Measurements from ENCODE around the gene SPRED2.

The SPRED2 gene

GRCh38 chr2:65416321-65416720 is 16.1 kb downstream of the SPRED2 start:
- no peak for DNase-seq (ENCODE audit: insufficient read length, low spot score)
- no peak for FAIRE-seq

GRCh38 chr2:65415091-65415490 is 17.3 kb downstream of the SPRED2 start:
- FAIRE-seq (no peak), DNase-seq (ENCODE audit: insufficient read length, low spot score) (no peak)

DNA sequence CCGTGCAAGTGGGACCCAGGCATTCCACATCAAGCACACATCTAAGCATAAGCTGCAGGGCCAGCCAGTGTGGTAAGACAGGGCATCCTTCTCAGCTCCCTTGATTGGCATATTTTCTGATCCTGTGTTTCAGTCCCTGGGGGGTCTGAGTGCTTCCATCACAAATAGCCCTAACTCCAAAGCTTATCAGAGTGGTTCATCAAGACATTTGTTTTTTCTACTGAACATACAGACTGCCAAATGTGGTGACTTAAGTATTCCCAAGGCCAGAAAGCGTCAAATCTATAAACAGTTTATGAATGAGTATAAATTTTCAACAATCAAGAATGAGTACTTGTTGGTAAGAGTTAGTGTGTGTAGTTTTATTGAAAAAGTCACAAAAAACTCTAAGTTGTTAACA is 18.8 kb downstream of the SPRED2 start:
- FAIRE-seq (no peak), DNase-seq (ENCODE audit: insufficient read length, low spot score) (no peak)

DNA sequence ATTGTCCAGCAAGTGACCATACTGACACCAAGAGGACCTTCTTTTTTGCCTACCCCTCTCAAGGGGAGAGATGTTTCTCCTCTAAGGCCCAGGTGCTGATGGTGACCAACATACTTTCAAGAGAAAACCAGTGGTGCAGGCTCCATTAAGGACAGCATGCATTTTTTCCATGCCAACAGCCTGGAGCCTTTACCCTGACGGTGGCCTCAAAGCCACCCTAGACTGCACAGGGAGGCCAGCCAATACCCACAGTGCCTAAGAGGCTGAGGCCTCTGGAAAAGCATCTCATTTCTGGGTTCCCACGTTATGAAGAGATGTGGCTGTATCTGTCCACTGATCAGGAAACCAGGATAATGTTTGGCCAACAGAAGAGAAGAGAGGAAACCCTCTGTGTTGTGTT is 19.3 kb downstream of the SPRED2 start:
- FAIRE-seq (no peak), DNase-seq (ENCODE audit: insufficient read length, low spot score) (no peak)

GRCh38 chr2:65411056-65411795 is 21.2 kb downstream of the SPRED2 start:
- no peak for DNase-seq (ENCODE audit: insufficient read length, low spot score)

GRCh38 chr2:65409045-65409444 is 23.4 kb downstream of the SPRED2 start:
- no peak for FAIRE-seq

More at GRCh38 chr2:65411056-65411795, 21.2 kb downstream of the SPRED2 start:
- FAIRE-seq = no peak

GRCh38 chr2:65407240-65407639 is 25.2 kb downstream of the SPRED2 start:
- DNase-seq (ENCODE audit: insufficient read length, low spot score) = no peak
- no peak for FAIRE-seq

More at GRCh38 chr2:65409045-65409444, 23.4 kb downstream of the SPRED2 start:
- DNase-seq (ENCODE audit: insufficient read length, low spot score) = no peak

DNA sequence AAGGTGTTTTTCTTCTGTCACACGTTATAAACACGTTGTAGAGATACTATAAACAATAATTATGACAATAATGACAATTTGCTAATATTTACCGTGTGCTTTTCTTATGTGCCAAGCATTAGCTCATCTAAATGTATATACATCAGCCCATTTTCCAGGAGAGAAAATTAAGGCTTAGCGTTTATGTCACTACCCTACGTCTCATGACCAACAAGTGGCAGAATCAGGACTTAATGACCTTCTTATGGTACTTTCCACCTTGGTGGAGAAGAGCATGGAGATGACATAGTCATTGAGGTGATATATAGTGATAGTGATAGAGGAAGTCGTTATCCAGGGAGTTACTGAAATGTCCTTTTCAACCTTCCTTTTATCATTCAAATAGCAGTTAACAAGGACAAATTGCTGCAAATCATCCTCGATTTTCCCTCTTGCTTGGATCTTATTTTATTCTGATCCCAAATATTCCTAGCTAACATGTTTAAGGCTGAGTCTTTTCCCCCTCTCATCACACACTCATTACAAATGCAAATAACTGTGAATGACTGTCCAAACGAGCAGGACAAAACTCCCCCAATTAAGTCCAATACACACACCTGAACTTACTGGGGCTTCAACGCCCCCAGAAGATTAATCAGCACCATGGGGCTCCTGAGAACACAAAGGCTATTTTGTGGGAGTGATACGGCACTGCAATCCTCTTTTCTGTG is 27.3 kb downstream of the SPRED2 start:
- FAIRE-seq (no peak), DNase-seq (ENCODE audit: insufficient read length, low spot score) (no peak)

GRCh38 chr2:65403529-65403915 is 28.9 kb downstream of the SPRED2 start:
- no peak for DNase-seq (ENCODE audit: insufficient read length, low spot score)
- FAIRE-seq = no peak

- DNase-seq (ENCODE audit: insufficient read length, low spot score) (no peak), FAIRE-seq (no peak)
Observed at GRCh38 chr2:65402780-65403528, 29.4 kb downstream of the SPRED2 start.

DNA sequence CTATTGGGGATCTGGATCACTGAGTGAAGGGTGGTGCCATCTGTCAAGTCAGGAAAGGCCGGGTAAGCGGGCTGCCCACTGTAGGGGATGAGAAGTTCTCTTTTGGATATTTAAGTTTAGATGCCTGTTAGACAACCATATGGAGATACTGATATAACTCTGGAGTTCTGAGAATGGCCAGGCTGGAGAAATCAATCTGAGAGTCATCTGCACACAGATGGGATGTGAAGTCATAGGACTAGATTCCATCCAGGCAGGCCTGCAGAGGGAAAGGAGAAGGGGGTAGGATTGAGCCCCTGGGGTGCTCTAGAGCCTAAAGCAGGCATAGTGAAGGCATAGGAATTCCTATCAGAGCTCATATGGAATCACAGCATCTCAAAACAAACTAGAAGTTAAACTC is 30.1 kb downstream of the SPRED2 start:
- FAIRE-seq (no peak), DNase-seq (ENCODE audit: insufficient read length, low spot score) (no peak)

DNA sequence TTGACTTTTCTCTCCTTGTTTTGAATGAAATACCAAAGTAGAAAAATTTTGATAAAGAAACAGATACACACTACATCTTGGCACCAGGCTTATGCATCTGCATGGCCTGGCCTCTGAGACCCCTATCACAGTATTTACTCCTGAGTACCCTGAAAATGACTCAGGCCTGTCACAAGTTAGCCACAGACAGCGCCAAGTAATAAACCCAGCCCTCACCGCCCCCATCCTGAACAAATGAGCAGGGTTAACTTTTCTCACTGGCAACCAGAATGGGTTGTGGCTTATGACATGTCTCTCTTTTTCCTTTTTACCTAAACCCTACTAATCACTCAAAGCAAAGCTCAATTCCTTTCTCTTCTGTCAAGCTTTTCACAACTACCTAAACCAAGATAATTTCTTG is 35.3 kb downstream of the SPRED2 start:
- FAIRE-seq (no peak), DNase-seq (ENCODE audit: insufficient read length, low spot score) (no peak)

- no peak for DNase-seq (ENCODE audit: insufficient read length, low spot score)
- FAIRE-seq = peak; percentile 70
Observed at GRCh38 chr2:65396348-65397026, 35.9 kb downstream of the SPRED2 start.

DNA sequence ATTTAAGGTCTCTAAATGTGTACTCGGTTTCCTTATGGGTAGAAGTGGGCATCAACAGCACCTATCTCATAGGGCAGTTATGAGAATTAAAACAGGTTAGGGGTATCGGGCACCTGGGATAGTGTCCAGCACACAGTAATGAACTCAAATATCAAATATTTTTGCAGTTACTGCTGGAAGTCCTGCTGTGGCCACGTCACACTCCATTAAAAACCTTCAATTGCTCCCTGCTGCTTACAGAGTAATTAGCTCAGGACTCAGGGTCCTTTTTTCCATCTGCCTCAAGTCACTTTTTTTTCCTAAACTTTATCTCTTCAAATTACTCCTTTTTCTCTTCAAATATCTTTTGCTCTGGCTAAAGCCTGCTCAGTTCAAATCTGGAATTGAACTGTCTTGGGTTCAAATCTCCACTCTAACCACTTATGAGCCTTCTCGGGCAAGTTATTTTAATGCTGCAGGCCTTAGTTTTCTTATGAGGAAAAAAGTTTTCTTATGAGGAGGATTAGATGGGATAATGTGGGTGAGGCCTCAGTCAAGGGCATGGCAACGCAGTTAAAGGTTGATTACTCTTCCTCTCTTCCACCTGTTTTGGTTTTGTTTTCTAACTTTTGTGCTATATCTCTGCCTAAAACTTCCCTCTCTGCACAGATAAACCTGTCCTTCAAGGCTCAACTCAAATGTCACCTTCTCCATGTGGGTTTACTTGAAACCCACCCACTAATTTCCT is 36.6 kb downstream of the SPRED2 start:
- FAIRE-seq (no peak), DNase-seq (ENCODE audit: insufficient read length, low spot score) (no peak)

GRCh38 chr2:65393743-65394422 is 38.5 kb downstream of the SPRED2 start:
- DNase-seq (ENCODE audit: insufficient read length, low spot score) = no peak
- FAIRE-seq = peak; percentile 70

- DNase-seq (ENCODE audit: insufficient read length, low spot score) (no peak), FAIRE-seq (no peak)
Observed at GRCh38 chr2:65393046-65393445, 39.4 kb downstream of the SPRED2 start.

DNA sequence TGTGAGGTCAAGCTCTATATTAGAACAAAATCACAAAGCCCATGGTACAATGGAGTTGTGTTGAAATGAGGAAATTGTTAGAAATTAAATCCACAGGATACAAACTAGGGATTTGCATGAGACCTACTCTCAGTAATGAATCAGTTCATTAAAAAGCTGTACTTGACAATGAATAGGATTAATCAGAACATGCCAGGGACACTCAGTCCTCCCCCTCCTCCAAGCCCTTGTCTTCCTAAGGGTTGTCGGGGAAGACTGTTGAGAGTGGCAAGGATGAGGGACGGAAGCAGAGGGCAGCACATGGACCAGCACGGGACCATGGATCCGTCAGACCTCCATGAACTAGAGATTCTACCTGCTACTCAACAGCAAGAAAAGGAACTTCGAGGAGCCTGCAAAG is 39.8 kb downstream of the SPRED2 start:
- FAIRE-seq (no peak), DNase-seq (ENCODE audit: insufficient read length, low spot score) (no peak)

GRCh38 chr2:65390134-65390533 is 42.3 kb downstream of the SPRED2 start:
- peak; percentile 92 for FAIRE-seq
- peak; percentile 44 for DNase-seq (ENCODE audit: insufficient read length, low spot score)

DNA sequence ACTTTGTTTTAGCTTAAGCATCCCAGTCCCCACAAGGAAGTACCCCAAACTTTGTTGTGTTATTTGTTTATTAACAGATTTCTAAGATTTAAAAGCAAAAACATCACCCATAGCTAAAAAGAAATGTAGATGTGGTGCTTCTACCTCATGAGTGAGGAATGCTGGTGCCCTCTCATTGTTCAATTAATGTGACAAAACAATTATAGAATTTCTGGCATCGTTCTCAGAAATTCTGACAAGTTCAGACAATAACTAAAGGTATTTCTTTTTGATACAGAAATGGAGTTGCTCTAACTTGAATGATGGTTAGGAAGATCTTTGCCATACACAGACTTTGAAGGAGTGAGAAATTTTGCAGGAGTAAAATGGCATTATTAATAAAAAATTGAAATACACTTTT is 42.9 kb downstream of the SPRED2 start:
- DNase-seq (ENCODE audit: insufficient read length, low spot score) (no peak), FAIRE-seq (no peak)

All from GM19239 (cell line).